Ishikawa (cell line): ENCODE results near the gene ABHD1.

Source experiments
- CEBPB ChIP-seq: IDR thresholded peaks from 2 replicates; pipeline ENCODE4 v1.6.1; 2012
- CREB1 ChIP-seq: IDR thresholded peaks from 2 replicates; pipeline ENCODE4 v1.6.1; 2012; ENCODE audit warnings: low read depth
- EGR1 ChIP-seq: IDR thresholded peaks from 2 replicates; pipeline ENCODE4 v1.6.1; 2012
- EP300 ChIP-seq: IDR thresholded peaks from 2 replicates; pipeline ENCODE4 v1.6.1; 2012; ENCODE audit warnings: borderline replicate concordance
- FOXM1 ChIP-seq: IDR thresholded peaks from 2 replicates; pipeline ENCODE4 v1.6.1; 2012; ENCODE audit warnings: low read depth, borderline replicate concordance
- MAX ChIP-seq: IDR thresholded peaks from 2 replicates; pipeline ENCODE4 v1.6.1; 2012
- NFIC ChIP-seq: IDR thresholded peaks from 2 replicates; pipeline ENCODE4 v1.6.1; 2012
- RAD21 ChIP-seq: IDR thresholded peaks from 2 replicates; pipeline ENCODE4 v1.6.1; 2012; ENCODE audit warnings: low read depth
- REST ChIP-seq: IDR thresholded peaks from 2 replicates; pipeline ENCODE4 v1.6.1; 2012; ENCODE audit warnings: low read depth, mild to moderate bottlenecking
- TAF1 ChIP-seq: IDR thresholded peaks from 2 replicates; pipeline ENCODE4 v1.6.1; 2012; ENCODE audit warnings: low read depth, mild to moderate bottlenecking
- TCF12 ChIP-seq: IDR thresholded peaks from 2 replicates; pipeline ENCODE4 v1.6.1; 2012; ENCODE audit warnings: low read depth
- TEAD4 ChIP-seq: IDR thresholded peaks from 2 replicates; pipeline ENCODE4 v1.6.1; 2012
- USF1 ChIP-seq: IDR thresholded peaks from 2 replicates; pipeline ENCODE4 v1.6.1; 2012
- YY1 ChIP-seq: IDR thresholded peaks from 2 replicates; pipeline ENCODE4 v1.6.1; 2012; ENCODE audit warnings: low read depth
- ZBTB7A ChIP-seq: IDR thresholded peaks from 2 replicates; pipeline ENCODE4 v1.6.1; 2012; ENCODE audit warnings: low read depth

The ABHD1 gene

GRCh38 chr2:27178469-27178868, 54.9 kb downstream of the ABHD1 start:
- no peak for TF ChIP-seq REST
- no peak for TF ChIP-seq RAD21
- TF ChIP-seq TCF12: no peak
- no peak for TF ChIP-seq CEBPB
- no peak for TF ChIP-seq TAF1
- TF ChIP-seq TEAD4: no peak
- no peak for TF ChIP-seq MAX
- no peak for TF ChIP-seq ZBTB7A
- TF ChIP-seq CREB1: no peak
- TF ChIP-seq FOXM1: no peak
- TF ChIP-seq EP300: no peak
- TF ChIP-seq USF1: no peak
- no peak for TF ChIP-seq YY1
- no peak for TF ChIP-seq NFIC
- no peak for TF ChIP-seq EGR1

DNA sequence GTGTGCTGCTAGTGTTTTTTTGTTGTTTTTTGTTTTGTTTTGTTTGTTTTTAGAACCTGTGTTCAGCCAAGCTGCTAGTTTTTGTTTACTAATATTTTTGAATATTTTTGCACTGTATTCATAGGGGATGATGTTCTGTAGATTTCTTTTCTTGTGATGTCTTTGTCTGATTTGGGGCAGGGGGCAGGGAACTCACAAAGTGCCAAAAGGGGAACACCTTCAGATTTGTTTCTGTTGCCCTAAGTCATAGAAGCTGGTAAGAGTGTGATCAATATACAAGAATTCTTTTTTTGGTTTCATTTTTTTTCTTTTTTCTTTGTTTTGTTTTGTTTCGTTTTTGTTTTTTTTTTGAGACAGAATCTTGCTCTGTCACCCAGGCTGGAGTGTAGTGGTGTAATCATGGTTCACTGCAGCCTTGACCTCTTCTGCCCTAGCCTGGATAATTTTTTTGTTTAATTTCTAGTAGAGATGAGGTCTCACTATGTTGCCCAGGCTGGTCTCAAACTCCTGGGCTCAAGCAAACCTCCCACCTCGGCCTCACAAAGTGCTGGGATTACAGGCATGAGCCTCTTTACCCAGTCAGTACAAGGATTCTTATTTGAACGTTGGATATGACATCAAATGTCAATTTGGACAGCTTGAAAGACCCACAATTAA, 55.9 kb downstream of the ABHD1 start:
- TF ChIP-seq TEAD4 (no peak), EGR1 (no peak), FOXM1 (no peak), USF1 (no peak), YY1 (no peak), MAX (no peak), TCF12 (no peak), TAF1 (no peak), CEBPB (no peak), RAD21 (no peak), ZBTB7A (no peak), CREB1 (no peak), NFIC (no peak), EP300 (no peak), REST (no peak)
